Measurements from ENCODE around the gene MAP3K19.
A peak's percentile ranks its signal among the peaks of the same experiment; 100 is the strongest.

The MAP3K19 gene

DNA sequence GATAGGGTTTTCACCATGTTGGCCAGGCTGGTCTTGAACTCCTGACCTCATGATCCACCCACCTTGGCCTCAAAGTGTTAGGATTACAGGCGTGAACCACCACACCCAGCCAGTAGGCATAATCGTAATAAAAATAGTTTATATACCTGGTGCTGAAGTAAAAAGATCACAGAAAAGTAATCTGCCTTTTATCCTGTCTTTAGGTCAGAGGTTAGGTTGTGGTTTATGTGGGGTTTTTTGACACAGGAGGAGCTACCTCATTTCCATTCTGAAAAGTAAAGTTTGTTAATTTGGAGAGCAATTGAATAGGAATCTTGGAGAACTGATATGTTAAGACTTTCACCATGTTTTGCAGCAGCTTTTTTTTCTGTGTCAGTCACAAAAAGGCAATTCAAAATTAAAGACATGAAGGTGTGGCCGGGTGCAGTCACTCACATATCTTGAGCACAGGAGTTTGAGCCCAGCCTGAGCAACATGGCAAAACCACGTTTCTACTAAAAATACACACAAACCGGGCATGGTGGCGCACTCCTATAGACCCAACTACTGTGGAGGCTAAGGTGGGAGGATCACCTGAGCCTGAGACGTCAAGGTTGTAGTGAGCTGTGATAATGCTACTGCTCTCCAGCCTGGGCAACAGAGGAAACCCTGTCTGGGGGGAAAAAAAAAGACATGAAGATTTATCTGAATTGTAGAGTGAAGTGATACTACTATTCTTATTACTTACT lies 97.1 kb downstream of the MAP3K19 start:
- Histone ChIP-seq H3K4me3 (ENCODE audit: low read depth in 1 of 2, low read length in 2 of 2) (no peak overlapping the region), H3K27me3 (ENCODE audit: control insufficient read depth in 1 of 2, insufficient read depth in 2 of 2, low read length in 2 of 2) (no peaks in the 10 kb centered on the region), H3K9ac (ENCODE audit: low read length) (no peak overlapping the region), H3K36me3 (ENCODE audit: insufficient read depth, low read length) (peaks cover 47% of the 10 kb centered on the region), H3K27ac (ENCODE audit: low read depth, low read length) (no peak overlapping the region), H3K9me3 (ENCODE audit: low read length) (no peaks in the 10 kb centered on the region), H3K4me1 (ENCODE audit: insufficient read depth, low read length) (no peaks in the 10 kb centered on the region)

DNA sequence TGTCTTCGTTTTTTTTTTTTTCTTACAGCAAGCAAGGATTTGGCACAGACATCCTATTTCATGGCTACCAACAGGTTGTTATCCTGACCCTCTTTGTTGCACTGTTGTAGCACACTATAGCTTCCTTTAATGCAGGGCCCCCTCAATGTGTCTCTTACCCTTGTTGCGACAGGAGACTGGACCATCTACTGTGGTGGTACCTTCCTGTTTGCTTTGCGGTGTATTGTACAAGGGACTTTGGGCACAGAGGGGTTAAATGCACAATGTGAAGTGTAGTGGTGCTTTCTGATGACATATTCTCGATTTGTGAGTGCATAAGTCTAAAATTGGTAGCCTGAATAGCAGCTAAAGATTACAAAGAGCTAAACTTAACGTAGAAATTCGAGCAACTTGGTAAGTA lies 101.2 kb downstream of the MAP3K19 start:
- Histone ChIP-seq H3K4me3 (ENCODE audit: low read depth in 1 of 2, low read length in 2 of 2) (no peak overlapping the region), H3K27ac (ENCODE audit: low read depth, low read length) (no peak overlapping the region), H3K36me3 (ENCODE audit: insufficient read depth, low read length) (peaks cover 26% of the 10 kb centered on the region), H3K4me1 (ENCODE audit: insufficient read depth, low read length) (no peaks in the 10 kb centered on the region), H3K9me3 (ENCODE audit: low read length) (no peaks in the 10 kb centered on the region), H3K9ac (ENCODE audit: low read length) (no peak overlapping the region), H3K27me3 (ENCODE audit: control insufficient read depth in 1 of 2, insufficient read depth in 2 of 2, low read length in 2 of 2) (no peaks in the 10 kb centered on the region)

DNA sequence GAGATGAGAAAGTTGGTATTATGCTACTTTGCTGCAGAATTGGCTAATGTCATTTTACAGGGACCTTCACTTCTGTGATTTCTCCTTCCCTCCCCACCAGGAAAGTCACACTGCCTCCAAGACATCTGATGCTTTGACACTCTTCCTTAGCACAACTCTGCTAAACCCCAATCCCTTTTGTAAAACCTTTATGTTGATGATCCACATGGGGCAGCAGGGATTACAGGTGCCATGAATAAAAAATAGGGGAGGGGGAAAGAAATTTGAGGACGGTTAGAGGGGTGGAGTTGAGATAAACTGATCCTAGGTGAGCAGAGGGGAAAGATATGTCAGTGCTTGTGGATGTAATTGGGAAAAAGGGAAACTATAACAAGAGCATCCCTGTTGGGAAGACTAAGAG lies 102.3 kb downstream of the MAP3K19 start:
- Histone ChIP-seq H3K4me3 (ENCODE audit: low read depth in 1 of 2, low read length in 2 of 2) (no peak overlapping the region), H3K4me1 (ENCODE audit: insufficient read depth, low read length) (no peaks in the 10 kb centered on the region), H3K9ac (ENCODE audit: low read length) (no peak overlapping the region), H3K27ac (ENCODE audit: low read depth, low read length) (no peak overlapping the region), H3K27me3 (ENCODE audit: control insufficient read depth in 1 of 2, insufficient read depth in 2 of 2, low read length in 2 of 2) (no peaks in the 10 kb centered on the region), H3K36me3 (ENCODE audit: insufficient read depth, low read length) (peaks cover 35% of the 10 kb centered on the region), H3K9me3 (ENCODE audit: low read length) (no peaks in the 10 kb centered on the region)

DNA sequence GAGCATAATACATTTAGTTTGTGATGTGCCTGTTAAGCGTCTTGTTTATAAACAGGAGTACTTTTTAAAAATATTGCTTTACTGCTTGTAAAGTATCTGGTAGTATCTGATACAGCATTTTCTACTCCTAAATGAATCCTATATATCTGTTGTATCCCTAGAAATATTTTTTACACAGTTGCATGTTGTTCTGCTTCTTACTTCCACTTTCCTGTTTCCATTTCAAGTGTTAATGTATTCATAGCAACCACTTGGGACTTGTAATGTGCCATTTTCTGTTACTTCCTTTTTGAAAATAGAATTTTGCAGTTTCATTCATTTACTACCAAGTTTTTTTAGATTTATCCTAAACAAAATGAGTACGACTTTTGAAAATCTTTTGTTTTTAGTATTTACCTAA lies 103.7 kb downstream of the MAP3K19 start:
- no peaks in the 10 kb centered on the region for H3K27me3 ChIP-seq (ENCODE audit: control insufficient read depth in 1 of 2, insufficient read depth in 2 of 2, low read length in 2 of 2)
- no peaks in the 10 kb centered on the region for H3K4me1 ChIP-seq (ENCODE audit: insufficient read depth, low read length)
- H3K27ac ChIP-seq (ENCODE audit: low read depth, low read length) = no peak overlapping the region
- no peaks in the 10 kb centered on the region for H3K9me3 ChIP-seq (ENCODE audit: low read length)
- no peak overlapping the region for H3K9ac ChIP-seq (ENCODE audit: low read length)
- no peak overlapping the region for H3K4me3 ChIP-seq (ENCODE audit: low read depth in 1 of 2, low read length in 2 of 2)
- peaks cover 31% of the 10 kb centered on the region for H3K36me3 ChIP-seq (ENCODE audit: insufficient read depth, low read length)

DNA sequence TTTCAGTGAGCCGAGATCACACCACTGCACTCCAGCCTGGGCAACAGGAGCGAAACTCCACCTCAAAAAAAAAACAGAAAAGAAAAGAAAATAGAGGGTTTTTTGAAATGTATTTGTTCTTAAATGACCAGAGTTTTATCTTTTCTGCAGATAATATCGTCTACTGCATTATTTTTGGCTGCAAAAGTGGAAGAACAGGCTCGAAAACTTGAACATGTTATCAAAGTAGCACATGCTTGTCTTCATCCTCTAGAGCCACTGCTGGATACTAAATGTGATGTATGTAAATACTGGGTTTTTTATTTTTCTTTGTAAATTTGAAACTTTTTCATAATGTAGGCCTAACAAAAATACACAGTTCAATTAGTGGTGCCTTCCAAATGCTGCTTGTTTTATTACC lies 110.6 kb downstream of the MAP3K19 start:
- Histone ChIP-seq H3K9ac (ENCODE audit: low read length) (no peak overlapping the region), H3K27ac (ENCODE audit: low read depth, low read length) (no peak overlapping the region), H3K9me3 (ENCODE audit: low read length) (no peaks in the 10 kb centered on the region), H3K4me3 (ENCODE audit: low read depth in 1 of 2, low read length in 2 of 2) (no peak overlapping the region), H3K36me3 (ENCODE audit: insufficient read depth, low read length) (peaks cover 21% of the 10 kb centered on the region), H3K27me3 (ENCODE audit: control insufficient read depth in 1 of 2, insufficient read depth in 2 of 2, low read length in 2 of 2) (no peaks in the 10 kb centered on the region), H3K4me1 (ENCODE audit: insufficient read depth, low read length) (peaks cover 41% of the 10 kb centered on the region)

DNA sequence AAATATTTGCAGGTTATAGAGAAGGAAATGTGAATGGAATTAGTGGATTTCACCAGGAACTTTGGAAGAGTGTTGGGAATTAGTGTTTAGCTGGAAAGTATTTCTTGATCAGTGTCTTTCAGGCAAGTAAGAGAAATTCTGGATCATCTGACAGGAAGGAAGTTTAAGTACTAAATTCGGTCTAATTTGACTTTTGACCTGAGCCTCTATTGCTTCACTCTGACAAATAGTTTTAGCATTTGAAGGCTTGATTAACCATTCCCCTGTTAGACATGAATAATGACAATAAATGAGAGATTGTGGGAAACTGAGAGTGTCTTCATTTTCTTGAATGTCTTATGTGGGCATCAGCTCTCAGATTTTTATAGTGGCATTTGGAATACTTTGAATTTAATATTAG lies 112.6 kb downstream of the MAP3K19 start:
- Histone ChIP-seq H3K4me3 (ENCODE audit: low read depth in 1 of 2, low read length in 2 of 2) (no peak overlapping the region), H3K4me1 (ENCODE audit: insufficient read depth, low read length) (peaks cover 50% of the 10 kb centered on the region), H3K27me3 (ENCODE audit: control insufficient read depth in 1 of 2, insufficient read depth in 2 of 2, low read length in 2 of 2) (no peaks in the 10 kb centered on the region), H3K9me3 (ENCODE audit: low read length) (no peaks in the 10 kb centered on the region), H3K9ac (ENCODE audit: low read length) (no peak overlapping the region), H3K36me3 (ENCODE audit: insufficient read depth, low read length) (peaks cover 6% of the 10 kb centered on the region), H3K27ac (ENCODE audit: low read depth, low read length) (no peak overlapping the region)

DNA sequence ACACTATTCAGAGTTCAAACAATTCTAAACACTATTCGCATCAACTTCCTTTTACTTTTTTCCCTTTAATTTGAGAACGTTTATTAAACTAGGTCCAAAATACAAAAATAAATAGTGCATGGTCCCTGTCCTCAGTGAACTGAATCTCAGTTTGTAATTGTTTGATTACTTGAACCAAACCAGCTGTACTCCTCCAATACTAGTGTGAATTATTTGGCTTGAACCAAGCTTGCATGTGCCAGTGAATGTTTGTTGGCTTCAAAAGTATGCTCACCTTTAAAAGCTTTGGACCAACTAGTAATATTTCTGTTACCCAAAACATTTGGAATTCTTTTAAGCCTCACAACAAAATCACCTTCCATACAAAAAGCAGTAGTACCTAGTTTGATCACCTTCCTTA lies 113.1 kb downstream of the MAP3K19 start:
- Histone ChIP-seq H3K27me3 (ENCODE audit: control insufficient read depth in 1 of 2, insufficient read depth in 2 of 2, low read length in 2 of 2) (no peaks in the 10 kb centered on the region), H3K9ac (ENCODE audit: low read length) (no peak overlapping the region), H3K4me1 (ENCODE audit: insufficient read depth, low read length) (peaks cover 51% of the 10 kb centered on the region), H3K4me3 (ENCODE audit: low read depth in 1 of 2, low read length in 2 of 2) (no peak overlapping the region), H3K27ac (ENCODE audit: low read depth, low read length) (no peak overlapping the region), H3K36me3 (ENCODE audit: insufficient read depth, low read length) (peaks cover 4% of the 10 kb centered on the region), H3K9me3 (ENCODE audit: low read length) (no peaks in the 10 kb centered on the region)

DNA sequence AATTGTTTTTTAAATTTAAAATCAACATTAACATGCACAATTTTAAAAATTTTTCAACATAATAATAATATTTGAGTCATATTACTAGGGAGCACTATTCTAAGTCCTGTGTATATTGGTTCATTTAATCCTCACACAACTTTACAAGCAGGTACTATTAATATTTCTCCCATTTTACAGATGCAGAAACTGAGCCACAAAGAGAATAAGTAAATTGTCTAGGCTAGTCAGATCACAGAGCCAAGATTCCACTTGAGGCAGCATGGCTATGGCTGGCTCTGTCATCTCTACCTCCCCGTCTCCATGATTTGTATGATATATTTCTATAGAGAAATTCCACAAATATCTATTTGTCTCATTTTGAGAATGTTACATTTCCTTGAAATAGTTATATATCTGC lies 113.5 kb downstream of the MAP3K19 start:
- Histone ChIP-seq H3K4me1 (ENCODE audit: insufficient read depth, low read length) (peaks cover 51% of the 10 kb centered on the region), H3K9me3 (ENCODE audit: low read length) (no peaks in the 10 kb centered on the region), H3K4me3 (ENCODE audit: low read depth in 1 of 2, low read length in 2 of 2) (no peak overlapping the region), H3K36me3 (ENCODE audit: insufficient read depth, low read length) (peaks cover 4% of the 10 kb centered on the region), H3K27me3 (ENCODE audit: control insufficient read depth in 1 of 2, insufficient read depth in 2 of 2, low read length in 2 of 2) (no peaks in the 10 kb centered on the region), H3K9ac (ENCODE audit: low read length) (no peak overlapping the region), H3K27ac (ENCODE audit: low read depth, low read length) (no peak overlapping the region)

DNA sequence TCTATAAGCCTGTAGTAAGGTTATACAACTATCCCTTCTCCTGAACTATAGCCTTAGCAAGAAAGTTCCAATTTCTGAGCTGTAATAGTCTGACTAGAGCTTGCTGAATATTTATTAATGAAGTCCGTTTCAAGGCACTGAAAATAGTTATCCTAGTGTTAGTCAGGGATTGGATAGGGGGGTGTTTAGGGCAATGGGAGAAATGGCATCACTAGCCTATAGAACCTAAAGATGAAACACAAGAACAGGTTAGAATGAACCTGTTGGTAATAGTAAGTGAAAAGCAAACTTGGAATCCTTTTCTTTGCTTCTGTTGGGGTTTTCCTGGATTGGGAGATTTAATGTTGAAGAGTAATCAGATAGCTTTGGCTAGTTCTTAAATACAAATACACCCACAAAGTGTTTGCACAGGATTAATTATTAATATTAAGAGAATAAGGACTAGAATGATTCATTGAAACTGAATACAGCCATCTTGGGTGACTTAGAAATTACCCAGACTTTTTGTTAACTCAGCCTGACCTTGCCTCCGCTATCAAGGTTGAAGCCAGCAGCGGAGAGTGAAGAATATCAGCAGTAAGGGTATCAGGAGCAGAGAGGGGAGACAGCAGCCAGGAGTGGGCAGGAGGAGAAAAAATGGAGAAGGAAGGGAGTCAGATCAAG lies 114.3 kb downstream of the MAP3K19 start:
- no peaks in the 10 kb centered on the region for H3K27me3 ChIP-seq (ENCODE audit: control insufficient read depth in 1 of 2, insufficient read depth in 2 of 2, low read length in 2 of 2)
- H3K36me3 ChIP-seq (ENCODE audit: insufficient read depth, low read length) = peaks cover 4% of the 10 kb centered on the region
- H3K9me3 ChIP-seq (ENCODE audit: low read length) = no peaks in the 10 kb centered on the region
- no peak overlapping the region for H3K4me3 ChIP-seq (ENCODE audit: low read depth in 1 of 2, low read length in 2 of 2)
- no peak overlapping the region for H3K27ac ChIP-seq (ENCODE audit: low read depth, low read length)
- H3K4me1 ChIP-seq (ENCODE audit: insufficient read depth, low read length) = peaks cover 51% of the 10 kb centered on the region
- no peak overlapping the region for H3K9ac ChIP-seq (ENCODE audit: low read length)

DNA sequence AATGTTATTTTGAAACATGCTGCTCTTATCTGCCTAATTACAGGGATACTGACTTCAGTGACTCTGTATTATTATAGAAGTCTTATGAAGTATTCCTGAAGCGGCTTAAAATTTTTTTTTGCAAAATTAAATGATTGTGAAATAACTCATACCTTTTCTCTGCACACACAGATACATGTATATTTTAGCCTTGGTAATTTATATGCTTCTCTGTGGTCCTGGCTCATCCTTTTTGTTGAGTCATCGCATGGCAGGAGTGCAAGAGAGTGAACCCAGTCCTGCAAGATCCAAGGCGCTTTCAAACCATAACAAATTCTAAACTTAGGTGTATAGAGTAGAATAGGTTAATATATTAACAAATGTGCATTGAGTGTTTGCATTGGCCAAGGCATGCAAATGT lies 120.1 kb downstream of the MAP3K19 start:
- no peaks in the 10 kb centered on the region for H3K9me3 ChIP-seq (ENCODE audit: low read length)
- no peak overlapping the region for H3K4me3 ChIP-seq (ENCODE audit: low read depth in 1 of 2, low read length in 2 of 2)
- H3K27me3 ChIP-seq (ENCODE audit: control insufficient read depth in 1 of 2, insufficient read depth in 2 of 2, low read length in 2 of 2) = no peaks in the 10 kb centered on the region
- no peak overlapping the region for H3K9ac ChIP-seq (ENCODE audit: low read length)
- no peaks in the 10 kb centered on the region for H3K36me3 ChIP-seq (ENCODE audit: insufficient read depth, low read length)
- H3K27ac ChIP-seq (ENCODE audit: low read depth, low read length) = peak overlapping the region; percentile 19
- H3K4me1 ChIP-seq (ENCODE audit: insufficient read depth, low read length) = peaks cover 31% of the 10 kb centered on the region

DNA sequence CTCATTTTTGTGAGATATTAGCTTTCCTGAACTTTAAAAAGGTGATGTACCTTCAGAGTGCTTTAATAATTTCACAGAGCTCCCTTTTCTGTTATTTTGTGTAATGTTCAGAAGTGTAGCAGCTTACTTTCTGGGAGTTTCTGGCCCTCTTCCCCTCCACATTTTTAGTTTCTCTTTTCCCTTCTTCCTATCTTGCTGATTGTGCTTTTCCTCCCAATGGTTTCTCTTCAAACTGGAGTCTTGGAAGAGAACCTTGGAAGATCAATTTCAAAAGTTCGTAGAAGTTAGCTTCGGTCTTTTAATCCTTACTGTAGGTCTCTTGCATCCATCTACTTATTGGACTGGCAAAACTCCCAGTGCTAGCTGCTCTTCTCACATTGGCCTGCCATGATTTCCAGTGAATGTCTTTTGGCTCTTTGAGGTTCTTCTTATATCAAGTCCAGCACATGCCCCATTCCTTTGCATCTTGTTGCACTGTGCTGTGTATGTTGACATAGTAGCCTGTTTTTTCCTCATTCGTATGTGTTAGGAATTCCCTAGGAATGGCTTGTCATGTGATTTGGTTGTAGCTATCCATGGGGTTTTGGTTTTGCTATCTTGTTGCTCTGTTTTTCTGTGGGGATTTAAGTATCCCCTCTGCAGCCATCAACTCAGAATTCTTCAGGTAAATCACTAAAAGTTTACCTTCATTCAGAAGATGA lies 120.9 kb downstream of the MAP3K19 start:
- Histone ChIP-seq H3K27ac (ENCODE audit: low read depth, low read length) (no peak overlapping the region), H3K9me3 (ENCODE audit: low read length) (no peaks in the 10 kb centered on the region), H3K4me1 (ENCODE audit: insufficient read depth, low read length) (peaks cover 37% of the 10 kb centered on the region), H3K27me3 (ENCODE audit: control insufficient read depth in 1 of 2, insufficient read depth in 2 of 2, low read length in 2 of 2) (no peaks in the 10 kb centered on the region), H3K4me3 (ENCODE audit: low read depth in 1 of 2, low read length in 2 of 2) (no peak overlapping the region), H3K36me3 (ENCODE audit: insufficient read depth, low read length) (no peaks in the 10 kb centered on the region), H3K9ac (ENCODE audit: low read length) (no peak overlapping the region)

Data from muscle layer of colon (tissue), 2 donors.